Loucy (cell line): ENCODE results near the gene FCHSD2.

Source experiments
- CTCF ChIP-seq: fragments of 200-600 bp; sonication (generic); conservative IDR thresholded peaks from 2 replicates; pipeline ENCODE4 v1.5.1; 2014; ENCODE audit warnings: mild to moderate bottlenecking, antibody characterized with exemption, low read length
- EZH2phosphoT487 ChIP-seq: fragments of 200-600 bp; IDR thresholded peaks from 2 replicates; pipeline ENCODE4 v1.6.1; 2018; ENCODE audit warnings: antibody characterized with exemption, mild to moderate bottlenecking, moderate library complexity, borderline replicate concordance

DNA sequence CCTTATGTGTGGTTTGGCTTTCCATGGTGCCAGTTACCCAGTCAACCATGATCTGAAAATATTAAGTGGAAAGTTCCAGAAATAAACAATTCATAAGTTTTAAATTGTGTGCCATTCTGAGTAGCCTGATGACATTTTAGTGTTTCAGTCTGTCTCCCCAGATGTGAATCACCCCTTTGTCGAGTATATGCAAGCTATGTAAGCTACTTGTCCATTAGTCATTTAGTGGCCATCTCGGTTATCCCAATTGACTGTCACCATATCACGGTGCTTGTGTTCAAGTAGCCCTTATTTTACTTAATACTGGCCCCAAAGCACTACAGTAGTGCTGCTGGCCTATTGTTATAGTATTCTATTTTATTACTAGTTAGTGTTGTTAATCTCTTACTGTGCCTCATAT lies 283.0 kb downstream of the FCHSD2 start:
- no peak for TF ChIP-seq CTCF
- TF ChIP-seq EZH2phosphoT487, result no peak
